ENCODE data around the gene FAM117B.
A peak's percentile ranks its signal among the peaks of the same experiment; 100 is the strongest.
"Not testable (repeated sequence)": the region's sequence is repeated elsewhere in the genome, so short reads cannot be mapped to it uniquely, and the experiment has no call there.

The FAM117B gene

GRCh38 chr2:202763916-202764315 is 129.1 kb downstream of the FAM117B start:
- DNase-seq: no peak

GRCh38 chr2:202764991-202765390 is 130.2 kb downstream of the FAM117B start:
- DNase-seq: no peak

- DNase-seq: no peak
These were observed 130.7 kb downstream of the FAM117B start for GRCh38 chr2:202765436-202765835.

DNA sequence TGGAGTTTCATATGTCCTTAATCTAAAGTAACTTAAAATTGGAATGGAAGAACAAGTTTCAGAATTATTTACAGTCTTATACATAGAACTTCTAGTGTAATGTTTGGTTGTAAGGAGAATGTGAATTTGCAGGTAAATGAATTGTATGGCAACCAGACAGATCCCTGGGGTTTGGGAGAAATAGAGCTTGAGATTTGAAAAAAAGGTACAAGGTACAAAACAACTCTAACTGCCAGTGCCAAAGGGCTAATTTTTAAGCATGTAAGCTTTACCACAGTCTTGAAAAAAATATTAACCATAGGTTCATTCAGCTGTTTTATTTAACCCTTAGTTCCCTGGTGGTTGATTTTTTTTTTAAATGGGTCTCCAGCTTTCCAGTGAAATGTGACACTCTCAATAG is 133.5 kb downstream of the FAM117B start:
- DNase-seq: no peak

- DNase-seq: no peak
These were observed 134.4 kb downstream of the FAM117B start for GRCh38 chr2:202769201-202769600.

DNA sequence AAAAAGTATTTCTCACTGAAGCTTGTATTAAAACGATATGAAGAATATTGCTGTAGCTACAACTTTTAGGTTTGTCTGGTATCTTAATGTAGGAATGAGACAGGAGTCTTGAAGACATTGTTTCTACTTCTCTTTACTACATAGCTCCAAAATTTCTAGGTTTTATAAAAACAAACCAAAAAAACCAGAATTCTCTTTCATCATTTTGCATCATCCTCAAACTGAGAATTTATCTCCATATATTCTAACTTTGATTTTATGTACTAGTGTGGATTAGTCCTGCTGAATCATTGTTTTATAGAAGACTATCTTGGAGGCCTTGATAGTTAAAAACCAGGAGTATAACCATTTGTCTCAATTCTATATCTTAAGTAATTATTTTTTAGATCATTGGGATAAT is 136.6 kb downstream of the FAM117B start:
- DNase-seq: no peak

GRCh38 chr2:202771741-202772460 is 137.1 kb downstream of the FAM117B start:
- no peak for DNase-seq

DNA sequence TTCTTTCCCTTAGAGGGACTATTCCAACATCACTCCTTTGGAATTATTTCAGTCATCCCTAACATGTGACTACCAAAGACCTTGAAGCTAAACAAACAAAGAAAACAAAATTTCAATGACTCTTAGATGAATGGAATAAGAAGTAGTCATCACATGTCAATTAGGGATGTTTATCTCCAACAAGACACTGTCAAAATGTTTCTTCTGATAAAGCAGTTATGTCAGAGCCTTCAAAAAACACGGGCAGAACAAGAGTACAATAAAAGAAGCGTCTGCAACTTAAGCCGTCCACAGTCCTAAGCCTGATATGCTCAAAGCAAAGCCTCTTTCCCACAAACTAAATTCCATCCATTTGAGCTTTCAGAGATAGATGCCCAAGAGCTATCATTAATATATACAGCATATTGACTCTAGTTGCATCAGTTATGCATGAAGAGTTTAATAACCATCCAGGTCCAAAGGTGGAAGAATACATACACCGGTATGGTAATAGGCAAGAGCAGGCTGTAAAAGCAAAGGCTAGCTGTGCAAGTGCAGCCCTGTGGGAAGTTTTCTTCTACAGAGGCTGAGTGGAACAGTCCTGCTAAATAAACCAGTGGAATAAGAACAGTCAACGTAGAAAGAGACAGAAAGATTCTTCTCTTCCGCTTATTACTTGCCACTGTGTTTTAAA is 138.7 kb downstream of the FAM117B start:
- peak; percentile 74 for DNase-seq

GRCh38 chr2:202774104-202774503 is 139.3 kb downstream of the FAM117B start:
- no peak for DNase-seq

GRCh38 chr2:202778217-202778616 is 143.4 kb downstream of the FAM117B start:
- DNase-seq: no peak

- peak; percentile 8 for DNase-seq
These were observed 145.8 kb downstream of the FAM117B start for GRCh38 chr2:202780514-202781021.

GRCh38 chr2:202782940-202783558 is 148.3 kb downstream of the FAM117B start:
- DNase-seq: no peak

DNA sequence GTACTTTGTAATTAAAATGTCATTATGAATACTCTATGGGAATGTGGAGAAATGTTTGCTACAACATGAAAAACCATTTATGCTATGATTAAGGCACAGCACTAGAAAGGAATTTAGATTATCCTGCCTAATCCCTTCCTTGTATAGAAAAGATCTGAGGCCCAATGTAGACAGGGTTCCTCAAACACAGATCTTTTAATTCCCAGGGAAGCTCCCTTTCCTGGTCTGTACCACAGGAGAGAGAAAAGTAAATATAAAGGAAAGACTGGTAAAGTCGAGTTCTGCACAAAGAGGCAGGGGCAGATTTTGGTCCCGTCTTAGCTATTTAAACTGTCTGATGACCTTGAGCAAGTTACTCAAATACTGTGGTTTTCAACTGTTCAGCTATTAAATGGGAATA is 152.1 kb downstream of the FAM117B start:
- DNase-seq: no peak

DNA sequence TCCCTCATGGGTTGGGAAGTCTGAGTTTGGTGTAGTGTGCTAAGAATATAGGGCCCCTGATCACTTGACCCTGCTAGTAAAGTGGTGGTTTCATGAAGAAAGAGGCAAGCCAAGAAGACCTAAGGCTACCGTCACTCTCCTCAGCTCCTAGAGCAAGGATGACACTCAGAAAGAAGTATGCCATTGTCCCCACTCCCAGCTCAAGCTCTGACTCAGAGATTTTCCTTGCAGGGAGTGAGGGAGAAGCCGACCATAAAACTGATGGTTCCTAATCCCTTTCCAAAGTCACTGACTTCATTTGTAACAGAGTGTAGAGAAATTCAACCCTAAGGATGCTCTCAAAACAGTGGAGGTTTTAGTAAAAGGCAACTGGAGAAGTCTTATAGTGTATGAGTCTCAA is 155.9 kb downstream of the FAM117B start:
- no peak for DNase-seq

DNA sequence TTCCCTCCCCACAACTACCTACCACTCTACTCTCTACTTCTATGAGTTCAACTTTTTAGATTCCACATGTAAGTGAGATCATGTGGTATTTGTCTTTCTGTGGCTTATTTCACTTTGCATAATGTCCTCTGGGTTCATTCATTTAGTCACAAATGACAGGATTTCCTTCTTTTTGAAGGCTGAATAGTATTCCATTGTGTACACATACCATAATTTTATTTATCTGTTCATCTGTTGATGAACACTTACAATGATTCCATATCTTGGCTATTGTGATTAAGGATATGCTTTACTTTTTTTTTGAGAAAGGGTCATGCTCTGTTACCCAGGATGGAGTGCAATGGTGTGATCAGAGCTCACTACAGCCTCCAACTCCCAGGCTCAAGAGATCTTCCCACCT is 163.2 kb downstream of the FAM117B start:
- DNase-seq: no peak

DNA sequence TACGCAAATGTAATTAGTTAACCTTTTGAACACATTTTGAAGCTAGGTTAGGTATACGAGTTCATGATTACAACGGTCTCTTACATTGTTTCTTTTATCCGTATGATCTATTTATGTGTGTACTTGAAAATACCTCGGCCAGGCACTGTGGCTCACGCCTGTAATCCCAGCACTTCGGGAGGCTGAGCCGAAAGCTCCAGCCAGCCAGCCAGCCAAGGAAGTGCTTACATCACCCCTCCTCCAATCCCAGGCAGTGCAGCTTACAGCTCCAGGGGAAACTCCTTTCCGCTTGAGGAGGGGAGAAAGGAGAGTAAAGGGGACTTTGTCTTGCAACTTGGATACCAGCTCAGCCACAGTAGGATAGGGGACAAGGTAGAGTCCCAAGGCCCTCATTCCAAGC is 171.1 kb downstream of the FAM117B start:
- not testable (repeated sequence) for DNase-seq

- DNase-seq: peak; percentile 82
These were observed 172.8 kb downstream of the FAM117B start for GRCh38 chr2:202807431-202808138.

GRCh38 chr2:202808754-202809153 is 174.0 kb downstream of the FAM117B start:
- DNase-seq: no peak

- DNase-seq: no peak
These were observed 178.6 kb downstream of the FAM117B start for GRCh38 chr2:202813387-202813786.

GRCh38 chr2:202814226-202814625 is 179.5 kb downstream of the FAM117B start:
- no peak for DNase-seq

- no peak for DNase-seq
These were observed 181.0 kb downstream of the FAM117B start for GRCh38 chr2:202815548-202816360.

DNA sequence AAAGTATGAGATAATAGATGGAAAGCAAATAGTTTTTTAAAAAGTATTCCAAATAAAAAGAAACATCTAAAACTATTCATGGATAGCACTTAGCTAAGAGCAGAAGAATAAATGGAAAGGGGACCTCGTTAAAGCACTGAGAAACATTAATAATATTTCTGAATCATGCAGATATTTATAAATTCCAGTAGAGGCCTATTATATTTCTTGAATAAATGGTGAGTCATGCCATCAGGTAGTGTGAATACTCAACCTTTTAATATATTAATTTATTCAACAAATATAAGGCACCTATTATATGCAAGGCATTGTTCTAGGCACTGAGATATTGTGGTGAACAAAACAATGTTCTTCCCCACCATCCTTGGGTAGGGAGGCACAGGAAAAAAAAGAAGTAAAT is 183.0 kb downstream of the FAM117B start:
- no peak for DNase-seq

All from hematopoietic multipotent progenitor cell treated with erythropoietin and hydrocortisone succinate and interleukin-3 and kit ligand, for 8 days (in vitro differentiated cells).